Superior temporal gyrus (tissue), 1 donor: ENCODE measurements around the gene RBSN.

Source experiments
- DNase-seq: peaks from one replicate; pipeline ENCODE4 v3.0.0-alpha.2; 2016; ENCODE audit errors: extremely low spot score

The RBSN gene

DNA sequence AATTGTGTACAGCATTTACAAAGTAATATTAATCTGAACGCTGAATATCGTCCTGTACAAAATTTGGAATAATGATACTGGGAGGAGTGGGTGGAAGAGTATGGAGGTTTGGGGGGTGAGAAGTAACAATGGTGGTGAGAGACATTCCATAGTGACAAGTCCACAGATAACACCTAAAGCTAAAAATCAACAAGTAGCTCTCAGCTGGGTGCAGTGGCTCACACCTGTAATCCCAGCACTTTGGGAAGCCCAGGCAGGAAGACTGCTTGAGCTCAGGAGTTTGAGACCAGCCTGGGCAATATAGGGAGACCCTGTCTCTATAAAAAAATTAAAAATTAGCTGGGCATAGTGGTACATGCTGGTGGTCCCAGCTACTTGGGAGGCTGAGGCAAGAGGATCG, 38.9 kb downstream of the RBSN start:
- DNase-seq = no peak

DNA sequence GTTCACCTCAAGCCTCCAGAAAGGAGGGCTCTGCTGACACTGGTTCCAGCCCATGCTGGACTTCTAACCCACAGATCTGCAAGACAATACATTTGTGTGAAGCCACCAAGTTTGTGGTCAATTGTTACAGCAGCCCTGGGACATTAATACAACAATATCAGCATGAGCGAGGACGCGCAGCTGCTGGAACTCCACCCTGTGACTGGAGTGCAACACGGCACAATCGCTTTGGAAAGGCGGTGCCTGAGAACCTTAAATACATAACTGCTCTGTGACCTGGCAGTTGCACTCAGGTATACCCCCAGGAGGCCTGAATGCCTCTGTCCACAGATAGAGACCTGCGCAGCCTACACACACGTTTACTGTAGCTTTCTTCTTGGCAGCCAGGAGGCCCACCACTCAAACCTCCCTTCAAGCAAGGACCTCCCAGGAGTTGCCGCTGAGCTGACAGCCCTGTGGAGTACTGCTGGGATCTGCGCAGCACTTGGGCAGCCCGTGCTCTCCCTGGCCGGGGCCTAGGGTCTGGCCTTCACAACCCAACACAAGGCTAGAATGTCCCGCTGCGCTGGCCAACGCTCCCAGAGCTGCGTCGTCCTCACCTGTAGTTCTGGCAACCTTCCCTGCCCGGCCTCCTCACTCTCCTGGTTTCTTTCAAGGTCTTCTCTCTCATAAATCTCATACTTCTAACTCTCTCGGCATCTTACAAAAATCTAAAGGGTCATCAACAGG, 42.1 kb downstream of the RBSN start:
- no peak for DNase-seq

DNA sequence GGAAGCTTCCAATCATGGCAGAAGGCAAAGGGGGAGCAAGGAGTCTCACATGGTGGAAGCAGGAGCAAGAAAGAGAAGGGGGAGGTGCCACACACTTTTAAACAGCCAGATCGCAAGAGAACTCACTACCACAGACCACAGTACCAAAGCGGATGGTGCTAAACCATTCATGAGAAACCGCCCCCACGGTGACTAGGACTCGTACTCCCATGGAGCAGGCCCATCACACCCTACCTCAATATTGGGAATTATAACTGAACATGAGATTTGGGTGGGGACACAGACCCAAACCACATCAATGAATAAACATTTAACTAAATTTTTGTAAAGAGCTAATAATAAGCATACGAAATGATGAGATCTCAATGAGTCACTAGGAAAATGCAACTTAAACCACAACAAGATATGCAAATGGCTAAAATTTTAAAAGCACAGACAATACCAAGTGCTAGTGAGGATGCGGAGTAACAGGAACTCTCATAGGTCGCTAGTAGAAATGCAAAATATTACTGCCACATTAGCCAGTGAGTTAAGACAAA, 43.9 kb downstream of the RBSN start:
- DNase-seq = no peak

DNA sequence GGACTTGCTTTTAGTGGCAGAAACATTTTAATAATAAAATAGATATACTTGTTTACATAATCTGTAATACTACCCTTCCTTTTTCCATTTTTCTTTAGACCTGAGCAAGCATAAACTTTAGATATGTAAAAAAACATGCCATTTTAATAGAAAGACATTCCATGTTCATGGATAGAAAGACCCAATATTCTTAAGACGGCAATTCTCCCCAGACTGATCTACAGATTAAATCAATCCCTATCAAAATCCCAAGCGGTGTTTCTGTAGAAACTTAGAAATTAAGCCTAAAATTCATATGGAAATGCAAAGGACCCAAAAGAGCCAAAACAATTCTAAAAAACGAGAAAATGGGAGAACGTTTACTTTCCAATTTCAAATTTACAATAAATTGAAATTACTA, 45.4 kb downstream of the RBSN start:
- no peak for DNase-seq

DNA sequence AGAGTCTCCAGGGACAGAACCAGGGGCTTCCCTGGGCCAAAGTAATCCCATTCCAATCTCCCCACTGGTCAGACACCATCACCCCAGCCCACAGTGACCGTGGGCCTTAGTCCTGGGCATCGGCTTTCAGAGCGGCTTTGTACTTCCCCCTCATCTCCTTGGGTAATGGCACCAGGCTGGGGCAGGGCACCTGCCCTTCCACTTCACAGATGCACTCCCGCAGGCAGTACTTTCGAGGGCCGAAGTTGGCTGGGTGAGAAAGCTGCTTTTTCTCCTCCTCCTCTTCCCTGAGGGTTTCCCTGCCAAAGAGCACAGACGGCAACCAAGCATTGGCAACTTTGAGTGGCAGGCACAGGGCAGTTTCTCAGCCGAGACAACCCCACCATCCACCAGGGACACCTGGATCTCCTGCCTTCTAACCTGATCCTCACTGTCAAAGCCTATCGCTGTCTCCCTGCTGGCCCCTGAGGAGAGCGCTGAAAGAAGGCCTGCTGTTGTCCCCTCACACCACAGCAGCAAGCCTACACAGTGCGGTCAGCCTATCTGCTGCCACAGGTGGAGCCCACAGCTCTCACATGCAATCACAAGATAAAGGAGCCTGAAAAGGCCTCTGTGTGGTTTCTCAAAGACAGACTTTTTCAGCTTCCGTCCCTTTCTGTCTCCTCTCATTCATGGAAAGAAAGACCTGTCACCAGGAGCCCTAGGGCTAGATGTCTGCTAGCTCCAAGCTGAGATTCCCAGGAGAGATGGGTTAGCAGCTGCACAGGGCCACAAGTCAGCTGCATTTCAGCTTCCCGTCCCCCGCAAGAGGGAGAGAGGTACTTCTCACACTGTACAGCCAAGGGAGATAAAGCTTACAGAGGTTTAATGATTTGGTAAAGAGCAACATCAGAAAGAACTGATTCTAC, 46.4 kb downstream of the RBSN start:
- no peak for DNase-seq

DNA sequence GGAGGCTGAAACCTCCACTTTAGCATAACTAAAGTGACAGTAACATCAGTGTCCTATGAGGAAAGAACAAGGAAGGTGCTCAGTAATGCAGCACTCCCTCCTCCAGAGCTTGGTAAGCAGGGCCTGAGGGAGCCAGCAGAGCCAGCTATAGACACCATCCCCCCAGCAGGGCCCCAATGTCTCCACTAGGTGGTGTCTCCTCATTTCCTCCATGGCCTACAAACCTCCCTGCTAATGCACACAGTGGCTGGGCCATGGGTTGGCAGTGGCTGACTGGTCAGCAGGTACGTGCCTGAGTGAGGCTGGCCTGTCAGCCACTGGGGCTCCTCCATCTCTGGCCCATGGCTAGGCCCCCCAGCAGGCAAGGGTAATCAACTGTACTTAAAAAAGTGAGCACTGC, 47.4 kb downstream of the RBSN start:
- DNase-seq = no peak

DNA sequence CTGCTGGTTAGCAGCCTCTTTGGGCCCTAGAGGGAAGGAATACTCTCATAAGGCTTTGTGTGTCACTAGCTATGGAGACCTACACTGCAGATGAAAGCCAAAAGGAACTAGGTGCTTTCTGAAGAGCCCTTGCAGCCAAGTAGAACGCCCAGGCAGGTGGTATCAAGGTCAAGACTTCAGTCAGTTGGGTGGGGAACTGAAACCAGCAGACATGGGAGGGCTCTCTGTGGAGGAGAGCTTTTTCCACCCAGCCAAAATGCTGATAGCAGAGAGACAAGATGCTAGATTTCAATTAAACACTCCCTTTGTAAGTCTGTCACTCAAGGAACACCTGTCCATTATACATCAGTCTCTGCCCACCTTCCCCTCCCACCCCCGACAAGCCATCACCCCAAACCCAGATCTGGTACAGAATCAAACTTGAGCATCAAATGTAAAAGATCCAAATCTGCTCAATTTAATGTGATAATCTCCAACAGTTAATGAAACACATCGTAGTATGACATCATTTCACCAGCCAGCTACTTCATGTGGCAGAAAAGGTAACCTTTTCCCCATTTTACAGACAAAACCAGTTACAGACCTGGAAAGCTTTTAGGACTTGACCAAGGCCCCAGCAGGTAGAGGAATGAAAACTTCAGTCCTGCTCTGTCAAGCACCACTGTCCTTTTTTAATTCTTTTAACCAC, 48.4 kb downstream of the RBSN start:
- no peak for DNase-seq

DNA sequence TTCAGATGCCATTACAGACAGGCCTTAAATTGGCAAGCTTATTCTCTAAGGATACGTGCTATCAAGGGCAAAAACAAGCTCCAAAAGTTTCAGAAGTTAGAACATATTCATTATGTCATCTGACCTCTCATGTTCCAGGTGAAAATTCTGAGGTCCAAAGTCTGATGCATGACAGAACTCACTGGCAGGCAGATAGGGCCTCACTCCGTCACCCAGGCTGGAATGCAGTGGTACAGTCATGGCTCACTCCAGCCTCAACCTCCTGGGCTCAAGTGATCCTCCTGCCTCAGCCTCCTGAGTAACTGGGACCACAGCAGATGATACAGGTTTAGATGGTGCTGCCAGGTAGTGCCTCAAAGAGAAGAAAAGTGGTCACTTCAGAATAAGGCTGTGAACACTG, 49.4 kb downstream of the RBSN start:
- no peak for DNase-seq

DNA sequence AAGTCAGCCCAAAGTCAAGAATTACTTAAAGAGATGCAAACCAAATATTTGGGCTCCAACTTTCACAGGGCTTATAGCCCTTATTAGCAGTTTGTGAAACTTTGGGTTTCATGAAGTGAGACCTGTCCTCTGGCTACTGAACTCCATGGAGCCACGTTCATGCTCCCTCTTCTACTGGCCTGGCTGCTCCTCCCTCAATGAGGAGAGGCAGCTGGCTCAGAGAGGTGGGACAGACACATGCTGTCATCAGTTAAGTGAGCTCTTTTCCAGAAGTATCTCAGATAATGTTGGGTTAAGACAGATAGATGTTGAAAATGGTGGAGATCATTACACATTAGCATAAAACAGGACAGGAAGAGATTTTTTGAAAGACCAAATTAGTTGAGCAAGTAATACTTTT, 53.3 kb downstream of the RBSN start:
- DNase-seq = no peak

DNA sequence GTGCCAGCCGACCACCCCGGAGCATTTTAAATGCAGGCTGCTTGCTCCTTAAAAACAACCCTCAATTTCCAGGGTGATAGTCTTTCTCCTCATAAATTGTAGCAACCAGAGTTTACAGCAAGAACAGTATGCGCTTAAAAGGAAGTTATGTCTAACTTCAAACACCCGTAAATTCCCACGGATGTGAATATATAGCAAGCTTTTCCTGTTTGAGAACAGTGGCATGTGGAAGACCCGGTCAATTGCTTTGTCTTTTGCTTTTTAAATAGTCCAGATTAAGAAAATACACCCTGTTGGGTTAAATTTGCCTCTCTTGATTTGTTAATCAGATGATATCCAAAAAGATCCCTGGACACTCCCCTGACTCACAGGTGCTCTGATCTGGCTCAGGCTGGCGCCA, 54.6 kb downstream of the RBSN start:
- DNase-seq = no peak

DNA sequence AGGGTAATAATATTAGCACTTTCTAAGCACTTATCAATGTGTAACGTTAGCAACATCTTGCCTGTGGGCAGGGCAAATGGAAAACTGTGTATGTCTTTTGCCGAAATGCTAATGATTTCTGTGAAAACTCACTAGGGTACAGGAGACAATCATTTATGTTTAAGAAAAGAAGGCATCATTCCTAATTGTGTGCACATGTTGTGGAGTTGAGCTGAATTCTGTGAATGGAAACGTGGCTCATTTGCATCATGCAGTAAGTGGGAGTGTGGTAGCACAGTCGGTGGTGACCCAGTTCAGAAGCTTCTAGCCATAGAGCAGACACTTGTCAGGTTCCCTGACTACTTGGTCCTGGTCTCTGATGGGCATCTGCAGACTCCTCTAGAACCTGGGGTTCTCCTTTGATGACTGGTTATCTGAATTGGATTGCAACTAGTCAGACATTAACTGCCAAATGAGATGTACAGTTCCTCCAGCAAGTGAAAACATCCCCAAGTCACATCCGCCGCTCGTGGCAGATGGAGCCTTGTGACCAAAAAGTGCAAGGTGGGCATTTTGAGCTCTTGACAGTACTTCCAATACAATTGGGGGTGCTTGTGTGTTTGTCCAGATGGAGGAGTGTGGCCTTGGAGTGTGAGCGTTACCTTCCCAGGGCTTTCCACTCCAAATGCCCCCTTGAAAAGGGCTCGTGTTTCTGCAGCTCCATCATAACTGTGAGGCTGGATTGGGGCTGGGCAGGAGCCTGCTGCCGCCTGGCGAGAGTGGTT, 55.4 kb downstream of the RBSN start:
- no peak for DNase-seq

DNA sequence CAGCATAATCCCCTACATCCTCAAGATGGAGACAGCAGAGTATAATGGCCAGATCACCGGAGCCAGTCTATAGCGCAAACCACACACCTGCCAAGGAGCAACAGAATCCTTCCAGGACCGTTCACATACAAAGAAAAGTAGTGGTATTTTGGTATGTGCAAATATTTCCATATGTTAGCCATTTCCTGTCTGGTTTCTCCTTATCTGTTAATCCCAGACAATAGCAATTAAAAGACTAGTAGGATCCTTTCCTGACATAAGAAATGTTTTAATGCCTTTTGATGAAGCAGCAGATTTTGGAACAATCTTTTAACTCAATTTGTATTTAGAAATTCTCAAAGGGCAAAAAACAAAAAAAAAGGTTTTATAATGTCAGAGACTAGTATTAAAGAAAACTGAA, 56.0 kb downstream of the RBSN start:
- DNase-seq = no peak

DNA sequence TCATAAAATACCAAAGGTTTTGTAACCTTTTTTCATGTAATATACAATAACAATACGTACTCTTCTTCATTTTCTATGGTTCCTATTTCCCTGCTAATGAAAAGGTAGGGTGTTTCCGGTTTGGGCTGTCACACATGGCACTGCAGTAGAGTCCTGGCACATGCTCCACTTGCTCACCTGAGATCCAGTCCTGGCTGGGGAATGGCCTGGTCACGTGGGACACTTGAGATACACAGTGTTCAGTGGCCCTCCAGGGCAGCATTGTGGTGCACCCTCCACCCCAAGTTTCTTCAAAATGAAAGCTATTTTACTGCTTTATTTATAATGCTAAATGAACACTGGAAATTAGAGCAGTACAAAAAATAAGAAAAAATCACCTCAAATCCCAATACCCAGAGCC, 57.0 kb downstream of the RBSN start:
- no peak for DNase-seq

DNA sequence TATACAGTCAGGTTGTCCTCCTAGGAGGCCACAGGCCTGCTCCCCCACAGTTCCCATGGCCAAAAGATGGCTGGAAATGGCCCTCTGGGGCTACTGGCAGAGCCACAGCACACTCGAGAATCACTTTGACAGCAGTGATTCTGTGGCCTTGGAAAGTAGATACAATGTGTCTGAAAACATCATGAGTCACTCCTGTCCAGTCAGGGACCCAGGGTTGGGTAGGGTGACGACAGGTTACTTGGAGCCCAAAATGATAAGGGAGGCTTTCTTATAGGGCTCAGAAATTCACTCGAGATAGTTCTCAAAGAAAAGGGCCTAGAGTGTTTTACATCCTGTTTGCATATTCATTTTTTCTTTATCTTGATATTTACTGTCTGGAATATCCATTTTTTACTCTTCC, 58.1 kb downstream of the RBSN start:
- DNase-seq = no peak

DNA sequence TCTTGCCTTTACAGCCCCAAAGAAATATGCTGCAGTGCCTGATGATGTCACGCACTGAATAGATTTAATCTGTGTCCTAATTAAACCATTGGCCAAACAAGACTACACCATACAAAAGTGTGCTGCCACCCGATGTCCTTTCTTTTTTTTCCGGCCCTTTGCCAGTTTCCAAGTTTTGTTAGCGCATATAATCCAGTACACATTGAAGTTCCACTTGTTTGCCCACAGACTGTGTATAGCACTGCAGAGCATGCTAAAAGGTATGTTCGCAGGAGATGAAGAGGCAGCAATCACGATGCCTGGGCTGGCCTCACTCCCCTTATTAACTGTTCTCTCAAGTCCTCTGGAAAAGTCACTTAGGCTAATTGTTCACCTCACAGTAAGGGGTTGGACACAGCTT, 60.6 kb downstream of the RBSN start:
- no peak for DNase-seq

DNA sequence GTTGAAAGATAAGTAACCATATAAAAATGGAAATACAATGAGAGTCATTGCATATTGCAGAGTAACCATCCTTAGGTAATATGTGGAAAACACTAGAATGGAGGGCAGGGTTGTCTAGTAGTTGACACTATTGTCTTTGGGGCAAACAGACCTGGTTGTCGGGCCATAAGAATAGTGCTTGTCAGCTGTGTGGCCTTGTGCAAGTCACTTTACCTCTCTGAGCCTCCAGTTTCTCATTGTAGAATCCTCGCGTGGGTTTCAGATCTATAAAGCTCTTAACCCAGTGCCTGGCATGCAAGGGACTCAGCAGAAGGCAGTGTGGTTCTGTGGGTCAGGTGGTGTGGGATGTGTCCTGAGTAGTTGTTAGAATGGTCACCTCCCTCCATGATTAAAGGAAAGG, 65.8 kb downstream of the RBSN start:
- no peak for DNase-seq

DNA sequence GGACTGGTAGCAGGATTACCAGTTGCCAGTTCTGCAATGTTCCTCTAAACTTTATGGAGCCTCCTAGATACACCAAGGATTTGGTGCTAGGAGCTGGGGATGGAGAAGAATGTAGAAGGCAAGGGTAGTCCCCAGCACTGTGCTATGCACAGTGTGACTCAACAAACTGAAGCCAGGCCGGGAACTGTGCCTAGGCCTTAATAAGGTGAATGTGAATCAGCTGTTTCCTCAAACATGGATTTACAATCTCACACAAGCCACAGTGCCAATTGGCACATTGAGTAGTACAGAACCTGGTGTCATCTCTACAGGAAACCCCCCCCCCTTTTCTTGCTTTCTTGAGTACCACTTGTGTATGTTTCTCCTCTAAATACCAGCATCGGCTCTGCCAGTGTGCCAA, 66.3 kb downstream of the RBSN start:
- no peak for DNase-seq

DNA sequence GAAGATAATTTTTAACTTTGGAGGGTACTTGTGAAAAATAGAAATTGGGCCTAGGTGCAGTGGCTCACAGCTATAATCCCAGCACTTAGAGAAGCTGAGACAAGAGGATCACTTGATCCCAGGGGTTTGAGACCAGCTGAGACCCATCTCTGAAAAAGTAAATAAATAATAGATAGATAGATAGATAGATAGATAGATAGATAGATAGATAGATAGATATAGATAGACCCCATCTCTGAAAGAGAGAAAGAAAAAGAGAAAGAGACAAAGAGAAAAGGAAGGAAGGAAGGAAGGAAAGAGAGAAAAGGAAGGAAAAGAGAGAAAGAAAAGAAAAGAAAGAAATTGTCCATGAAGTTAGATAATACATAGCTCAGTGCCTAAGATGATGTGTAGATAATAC, 69.3 kb downstream of the RBSN start:
- no peak for DNase-seq

DNA sequence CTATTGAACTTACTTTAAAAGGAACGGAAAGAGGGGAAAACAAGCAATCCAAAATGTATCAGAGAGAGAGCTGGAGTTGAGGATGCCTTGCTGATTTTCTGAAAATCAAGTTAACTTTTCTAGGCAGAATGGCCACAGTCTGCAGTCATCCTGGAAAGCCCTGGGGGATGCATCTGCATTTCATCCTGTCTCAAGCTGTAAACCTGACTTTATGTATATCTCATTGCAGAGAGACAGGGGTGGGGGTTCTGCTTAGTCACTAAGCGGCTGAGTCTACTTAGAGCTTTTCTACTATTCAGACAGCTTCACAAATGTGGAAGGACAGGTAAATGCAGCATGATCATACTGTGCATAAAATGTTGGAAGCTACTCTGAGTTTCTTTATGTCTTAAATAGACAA, 75.2 kb downstream of the RBSN start:
- no peak for DNase-seq

DNA sequence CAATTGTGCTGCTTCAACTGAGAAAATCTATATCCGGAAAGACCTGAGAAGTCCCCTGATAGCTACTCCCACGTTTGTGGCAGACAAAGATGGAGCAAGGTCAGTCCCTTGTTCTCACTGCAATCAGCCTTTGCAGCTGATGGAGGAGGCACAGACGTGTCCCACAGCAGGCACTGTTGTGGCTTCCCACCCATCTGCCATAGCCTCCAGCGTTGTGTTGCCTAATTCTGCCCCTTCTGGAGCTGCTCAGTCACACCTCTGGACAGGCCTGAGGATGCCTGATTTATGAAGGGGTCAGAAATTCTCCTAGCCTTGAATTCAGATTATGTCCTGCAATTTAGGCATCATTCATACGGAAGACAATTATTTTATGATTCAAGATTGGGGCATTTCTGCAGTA, 75.7 kb downstream of the RBSN start:
- no peak for DNase-seq
